MM.1S (cell line): ENCODE data around the gene PLEKHA1.

Source experiments
- EZH2 ChIP-seq: fragments of 300-600 bp; sonication (generic); optimal IDR thresholded peaks from 2 replicates; pipeline ENCODE3; 2017; ENCODE audit warnings: low read depth, mild to moderate bottlenecking, antibody characterized with exemption, low read length, mixed read lengths
- TF ChIP-seq, protein P1 (sequence below): fragments of 300-600 bp; sonication (generic); IDR thresholded peaks from 2 replicates; pipeline ENCODE4 v1.5.1; 2016; ENCODE audit warnings: antibody characterized with exemption, low read length, mixed read lengths

DNA sequence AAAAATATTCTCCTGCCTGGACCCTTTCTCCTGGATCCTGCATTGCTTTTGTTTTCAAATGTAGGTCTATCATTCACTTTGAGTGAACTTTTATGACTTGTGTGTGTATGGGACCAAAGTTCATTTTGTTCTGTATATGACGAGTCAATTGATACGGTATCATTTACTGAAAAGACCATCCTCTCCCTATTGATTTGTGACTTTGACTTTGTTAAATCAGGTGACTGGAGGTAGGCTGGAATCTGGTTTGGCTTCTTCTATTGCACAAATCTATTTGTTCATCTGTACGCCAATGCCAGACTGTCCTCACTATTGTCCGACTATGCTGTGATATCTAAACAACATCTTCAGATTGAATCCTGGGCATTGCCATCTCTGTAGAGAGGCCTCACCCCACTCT lies 74.6 kb downstream of the PLEKHA1 start:
- TF ChIP-seq, protein P1, sequence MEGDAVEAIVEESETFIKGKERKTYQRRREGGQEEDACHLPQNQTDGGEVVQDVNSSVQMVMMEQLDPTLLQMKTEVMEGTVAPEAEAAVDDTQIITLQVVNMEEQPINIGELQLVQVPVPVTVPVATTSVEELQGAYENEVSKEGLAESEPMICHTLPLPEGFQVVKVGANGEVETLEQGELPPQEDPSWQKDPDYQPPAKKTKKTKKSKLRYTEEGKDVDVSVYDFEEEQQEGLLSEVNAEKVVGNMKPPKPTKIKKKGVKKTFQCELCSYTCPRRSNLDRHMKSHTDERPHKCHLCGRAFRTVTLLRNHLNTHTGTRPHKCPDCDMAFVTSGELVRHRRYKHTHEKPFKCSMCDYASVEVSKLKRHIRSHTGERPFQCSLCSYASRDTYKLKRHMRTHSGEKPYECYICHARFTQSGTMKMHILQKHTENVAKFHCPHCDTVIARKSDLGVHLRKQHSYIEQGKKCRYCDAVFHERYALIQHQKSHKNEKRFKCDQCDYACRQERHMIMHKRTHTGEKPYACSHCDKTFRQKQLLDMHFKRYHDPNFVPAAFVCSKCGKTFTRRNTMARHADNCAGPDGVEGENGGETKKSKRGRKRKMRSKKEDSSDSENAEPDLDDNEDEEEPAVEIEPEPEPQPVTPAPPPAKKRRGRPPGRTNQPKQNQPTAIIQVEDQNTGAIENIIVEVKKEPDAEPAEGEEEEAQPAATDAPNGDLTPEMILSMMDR = no peak
- no peak for TF ChIP-seq EZH2
